ENCODE results near the gene CDH11.

The CDH11 gene

GRCh38 chr16:64933885-64934284, 188.0 kb downstream of the CDH11 start:
- Histone ChIP-seq H3K79me2 (ENCODE audit: control insufficient read depth, low read length) (no peaks in the 10 kb centered on the region), H4K20me1 (ENCODE audit: control insufficient read depth, insufficient read depth, low read depth, low read length) (no peaks in the 10 kb centered on the region), H3K9me3 (ENCODE audit: control insufficient read depth, insufficient read depth, low read length) (no peaks in the 10 kb centered on the region), H3K9me2 (replicated peaks; ENCODE audit: control insufficient read depth, low read length) (no peaks in the 10 kb centered on the region), H3K36me3 (ENCODE audit: control insufficient read depth, low read length) (no peaks in the 10 kb centered on the region), H3K27me3 (ENCODE audit: control insufficient read depth, low read length) (no peaks in the 10 kb centered on the region), H3K27ac (ENCODE audit: low read depth, low read length) (no peak overlapping the region), H3K4me3 (ENCODE audit: low read length) (no peak overlapping the region), H3K4me2 (ENCODE audit: low read length) (no peak overlapping the region), H3K4me1 (ENCODE audit: control insufficient read depth, low read length) (no peaks in the 10 kb centered on the region), H3F3A (ENCODE audit: control insufficient read depth, insufficient read depth) (no peaks in the 10 kb centered on the region)
- no peak for TF ChIP-seq CTCF (IDR thresholded peaks at IDR 0.05; ENCODE audit: low read depth, low read length, poor library complexity, severe bottlenecking)
- TF ChIP-seq EZH2phosphoT487 (IDR thresholded peaks at IDR 0.05; ENCODE audit: borderline replicate concordance, low read length) = no peak

- TF ChIP-seq EZH2phosphoT487 (IDR thresholded peaks at IDR 0.05; ENCODE audit: borderline replicate concordance, low read length) = no peak
- Histone ChIP-seq H3K79me2 (ENCODE audit: control insufficient read depth, low read length) (no peaks in the 10 kb centered on the region), H3K36me3 (ENCODE audit: control insufficient read depth, low read length) (no peaks in the 10 kb centered on the region), H3K27me3 (ENCODE audit: control insufficient read depth, low read length) (no peaks in the 10 kb centered on the region), H3K9me3 (ENCODE audit: control insufficient read depth, insufficient read depth, low read length) (peaks cover 13% of the 10 kb centered on the region), H3K4me3 (ENCODE audit: low read length) (no peak overlapping the region), H3K9me2 (replicated peaks; ENCODE audit: control insufficient read depth, low read length) (no peaks in the 10 kb centered on the region), H3K4me1 (ENCODE audit: control insufficient read depth, low read length) (no peaks in the 10 kb centered on the region), H3K4me2 (ENCODE audit: low read length) (no peak overlapping the region), H4K20me1 (ENCODE audit: control insufficient read depth, insufficient read depth, low read depth, low read length) (no peaks in the 10 kb centered on the region), H3K27ac (ENCODE audit: low read depth, low read length) (no peak overlapping the region), H3F3A (ENCODE audit: control insufficient read depth, insufficient read depth) (no peaks in the 10 kb centered on the region)
Observed at GRCh38 chr16:64926476-64926875, 195.4 kb downstream of the CDH11 start.

- no peak for TF ChIP-seq EZH2phosphoT487 (IDR thresholded peaks at IDR 0.05; ENCODE audit: borderline replicate concordance, low read length)
- TF ChIP-seq CTCF (IDR thresholded peaks at IDR 0.05; ENCODE audit: low read depth, low read length, poor library complexity, severe bottlenecking) = no peak
- H3K9me3 ChIP-seq (ENCODE audit: control insufficient read depth, insufficient read depth, low read length) = peaks cover 13% of the 10 kb centered on the region
- H3K4me2 ChIP-seq (ENCODE audit: low read length) = no peak overlapping the region
- no peaks in the 10 kb centered on the region for H3K4me1 ChIP-seq (ENCODE audit: control insufficient read depth, low read length)
- no peaks in the 10 kb centered on the region for H3K36me3 ChIP-seq (ENCODE audit: control insufficient read depth, low read length)
- no peaks in the 10 kb centered on the region for H3K9me2 ChIP-seq (replicated peaks; ENCODE audit: control insufficient read depth, low read length)
- no peaks in the 10 kb centered on the region for H3F3A ChIP-seq (ENCODE audit: control insufficient read depth, insufficient read depth)
- no peaks in the 10 kb centered on the region for H3K79me2 ChIP-seq (ENCODE audit: control insufficient read depth, low read length)
- no peaks in the 10 kb centered on the region for H3K27me3 ChIP-seq (ENCODE audit: control insufficient read depth, low read length)
- no peak overlapping the region for H3K4me3 ChIP-seq (ENCODE audit: low read length)
- no peak overlapping the region for H3K27ac ChIP-seq (ENCODE audit: low read depth, low read length)
- H4K20me1 ChIP-seq (ENCODE audit: control insufficient read depth, insufficient read depth, low read depth, low read length) = no peaks in the 10 kb centered on the region
Observed at GRCh38 chr16:64925166-64925565, 196.7 kb downstream of the CDH11 start.

GRCh38 chr16:64924086-64924485, 197.8 kb downstream of the CDH11 start:
- H3K27me3 ChIP-seq (ENCODE audit: control insufficient read depth, low read length) = no peaks in the 10 kb centered on the region
- TF ChIP-seq EZH2phosphoT487 (IDR thresholded peaks at IDR 0.05; ENCODE audit: borderline replicate concordance, low read length) (no peak), CTCF (IDR thresholded peaks at IDR 0.05; ENCODE audit: low read depth, low read length, poor library complexity, severe bottlenecking) (no peak)
- H3K27ac ChIP-seq (ENCODE audit: low read depth, low read length) = no peak overlapping the region
- H3K79me2 ChIP-seq (ENCODE audit: control insufficient read depth, low read length) = no peaks in the 10 kb centered on the region
- peaks cover 13% of the 10 kb centered on the region for H3K9me3 ChIP-seq (ENCODE audit: control insufficient read depth, insufficient read depth, low read length)
- H3K4me3 ChIP-seq (ENCODE audit: low read length) = no peak overlapping the region
- no peaks in the 10 kb centered on the region for H4K20me1 ChIP-seq (ENCODE audit: control insufficient read depth, insufficient read depth, low read depth, low read length)
- no peaks in the 10 kb centered on the region for H3K4me1 ChIP-seq (ENCODE audit: control insufficient read depth, low read length)
- H3K4me2 ChIP-seq (ENCODE audit: low read length) = no peak overlapping the region
- H3K36me3 ChIP-seq (ENCODE audit: control insufficient read depth, low read length) = no peaks in the 10 kb centered on the region
- no peaks in the 10 kb centered on the region for H3K9me2 ChIP-seq (replicated peaks; ENCODE audit: control insufficient read depth, low read length)
- H3F3A ChIP-seq (ENCODE audit: control insufficient read depth, insufficient read depth) = no peaks in the 10 kb centered on the region

Measured in DOHH2 (cell line).